HG02938 (cell line): Measurements from ENCODE around the gene ANAPC5.

Experiments
- ATAC-seq: cut with Tn5 transposase; IDR thresholded peaks from one replicate; pipeline ENCODE4 v1.9.1; 2021; ENCODE audit warnings: mild to moderate bottlenecking, moderate library complexity; ENCODE audit not compliant: unreplicated experiment

ANAPC5 gene

DNA sequence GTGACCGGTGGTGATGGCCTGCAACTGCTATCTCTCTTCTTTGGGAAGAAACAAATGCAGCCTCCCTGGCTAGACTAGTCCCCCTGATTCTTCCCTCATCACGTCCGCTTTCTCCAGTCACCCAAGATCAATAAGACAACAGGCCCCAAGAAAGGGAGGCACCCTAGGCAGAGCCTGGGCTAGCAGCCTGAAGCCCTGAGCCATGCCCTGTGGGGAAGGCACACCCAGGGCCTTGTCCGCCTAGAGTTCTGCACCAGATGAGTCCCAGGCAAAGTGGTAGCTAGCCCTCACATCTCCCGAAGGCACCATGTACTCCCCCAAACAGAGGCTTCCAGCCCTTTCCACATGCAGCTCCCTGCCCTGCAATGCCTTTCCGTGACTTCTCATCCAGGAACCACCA lies 90.8 kb downstream of the ANAPC5 start:
- ATAC-seq, result no peak

DNA sequence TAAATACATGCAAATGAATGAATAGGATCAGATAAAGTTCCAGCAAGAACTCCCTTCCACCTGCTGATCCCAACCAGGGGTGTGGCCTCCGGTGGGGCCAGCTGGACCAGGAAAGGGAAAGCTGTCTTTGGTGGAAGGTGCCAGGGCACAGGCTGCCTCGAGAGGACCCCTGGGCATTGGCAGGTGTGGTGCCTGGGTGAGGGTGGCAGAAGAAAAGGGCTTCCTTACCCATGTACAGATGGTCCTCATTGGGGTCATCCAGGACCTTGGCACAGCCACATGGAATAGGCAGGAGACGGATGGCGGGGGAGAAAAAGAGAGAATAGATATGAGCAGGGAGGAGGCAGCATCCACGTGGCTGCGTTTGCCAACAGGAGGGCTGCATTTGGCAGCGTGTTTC lies 92.1 kb downstream of the ANAPC5 start:
- no peak for ATAC-seq

DNA sequence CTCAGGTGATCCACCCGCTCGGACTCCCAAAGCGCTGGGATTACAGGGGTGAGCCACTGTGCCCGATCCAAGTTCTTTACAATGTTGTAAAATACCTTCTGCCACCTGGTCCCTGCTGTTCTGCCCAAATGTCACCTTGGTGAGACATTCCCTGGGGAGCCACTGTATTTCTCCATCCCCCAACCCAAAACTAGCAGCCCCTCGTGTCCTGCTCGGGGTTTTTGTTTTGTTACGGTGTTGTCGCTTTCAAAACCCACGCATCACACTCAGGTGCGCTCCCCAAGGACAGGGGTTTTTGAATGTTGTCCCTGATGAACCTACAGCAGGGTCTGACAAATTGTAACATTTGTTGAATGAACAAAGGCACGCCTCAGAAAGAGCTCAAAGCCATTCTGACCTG lies 93.1 kb downstream of the ANAPC5 start:
- no peak for ATAC-seq
